Limb (tissue), 2 donors: ENCODE results near the gene TTC34.

Experiments
- DNase-seq, 2 donors: peaks; one replicate each; pipeline ENCODE4 v3.0.0-alpha.2; 2016; ENCODE audit errors: extremely low spot score in 2 of 2

TTC34 gene

DNA sequence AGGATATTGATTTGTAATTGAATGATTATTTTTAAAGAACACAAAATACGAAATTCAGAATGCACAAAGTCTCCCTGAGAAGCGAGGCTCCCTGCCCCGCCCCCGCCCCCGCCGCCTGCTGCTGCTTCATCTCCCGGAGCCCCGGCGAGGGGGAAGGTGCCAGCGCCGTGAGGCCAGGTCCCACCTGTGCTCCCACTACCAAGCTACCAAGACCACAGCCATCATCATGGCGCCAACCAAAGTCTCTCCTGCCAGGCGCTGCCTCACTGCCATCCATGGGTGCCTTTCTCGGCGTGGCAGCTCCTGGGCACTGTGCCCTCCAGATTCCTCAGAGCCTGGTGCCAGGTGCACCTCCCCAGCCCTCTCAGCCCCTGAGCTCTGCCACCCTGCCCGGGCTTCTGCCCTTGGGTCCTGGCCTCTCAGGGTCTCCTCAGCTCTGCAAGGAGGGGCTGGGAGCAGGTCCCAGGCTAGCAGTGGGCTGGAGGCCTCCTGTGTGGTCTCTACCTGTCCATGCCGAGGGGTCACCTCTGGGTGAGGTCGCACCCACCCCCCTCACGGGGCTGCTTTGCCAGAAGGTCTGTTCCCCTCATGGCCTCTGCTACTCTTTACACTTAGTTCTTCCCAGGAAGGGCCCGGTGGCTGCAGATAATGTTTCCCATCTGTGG, 29.4 kb upstream of the TTC34 start:
- DNase-seq, result no peak

DNA sequence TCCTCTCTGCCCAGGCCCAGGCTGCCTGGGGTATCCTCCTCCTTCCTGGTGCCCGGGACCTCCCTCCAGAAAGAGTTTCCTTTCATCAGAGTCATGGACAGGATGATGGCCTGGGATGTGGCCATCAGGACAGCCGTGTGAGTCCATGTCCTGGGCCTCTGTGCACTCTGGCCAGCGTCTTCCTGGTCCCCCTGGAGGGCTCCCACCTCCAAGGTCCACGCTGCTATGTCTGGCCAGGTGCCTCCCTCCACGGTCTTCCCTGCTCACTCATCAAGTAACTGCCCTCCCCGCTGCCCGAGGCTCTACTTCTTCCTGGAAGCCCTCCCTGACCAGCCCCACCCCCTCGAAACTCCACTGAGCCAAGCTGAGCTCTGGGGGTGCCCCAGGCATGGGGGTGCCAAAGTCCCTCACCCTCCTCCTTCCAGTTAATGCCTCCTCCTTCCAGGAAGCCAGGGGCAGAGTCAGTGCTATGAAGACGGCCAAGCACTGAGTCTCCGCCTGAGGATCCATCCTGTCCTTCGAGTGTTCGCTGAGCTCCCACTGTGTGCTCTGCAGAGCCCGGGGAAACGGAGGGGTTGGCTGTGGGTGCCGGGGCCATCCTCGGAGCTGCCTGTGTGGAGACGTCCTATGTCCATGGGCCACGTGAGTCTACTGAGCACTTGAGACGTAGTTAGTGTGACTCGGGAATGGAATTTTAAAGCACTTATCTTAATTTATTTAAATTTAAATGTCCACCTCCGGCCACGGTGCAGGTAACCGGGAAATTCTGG, 28.5 kb upstream of the TTC34 start:
- no peak for DNase-seq

DNA sequence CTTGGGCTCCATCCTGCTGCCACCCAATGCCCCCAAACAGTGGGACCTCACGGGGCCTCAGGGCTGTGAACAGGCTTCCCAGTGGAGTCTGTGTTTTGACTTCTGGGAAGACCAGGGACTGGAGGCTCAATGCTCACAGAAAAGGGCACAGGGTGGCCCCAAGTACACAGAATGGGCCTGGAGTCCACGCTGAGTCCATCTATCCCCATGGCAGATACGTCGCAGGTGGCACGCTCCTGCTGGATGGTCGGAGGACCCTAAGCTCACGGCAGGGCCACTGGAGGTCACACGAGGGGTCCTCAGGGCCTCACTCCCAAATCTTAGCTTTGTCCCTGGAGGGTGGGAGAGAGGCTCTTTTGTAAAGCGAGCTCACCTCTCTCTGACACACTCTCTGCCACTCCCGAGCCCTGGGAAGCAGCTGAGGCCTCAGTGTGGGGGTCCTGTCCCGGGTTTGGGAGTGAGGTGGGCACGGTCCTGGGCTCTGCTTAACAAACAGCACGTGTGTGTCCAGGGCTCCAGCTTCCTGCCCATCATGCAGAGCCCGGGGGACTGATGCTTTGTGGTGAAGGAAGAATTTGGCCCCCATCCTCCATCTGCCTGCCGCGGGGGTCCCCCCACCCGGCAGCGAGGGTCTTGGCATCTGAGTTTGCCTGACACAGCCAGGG, 27.2 kb upstream of the TTC34 start:
- DNase-seq, result peak in 1 of 2 donors; percentile 16

DNA sequence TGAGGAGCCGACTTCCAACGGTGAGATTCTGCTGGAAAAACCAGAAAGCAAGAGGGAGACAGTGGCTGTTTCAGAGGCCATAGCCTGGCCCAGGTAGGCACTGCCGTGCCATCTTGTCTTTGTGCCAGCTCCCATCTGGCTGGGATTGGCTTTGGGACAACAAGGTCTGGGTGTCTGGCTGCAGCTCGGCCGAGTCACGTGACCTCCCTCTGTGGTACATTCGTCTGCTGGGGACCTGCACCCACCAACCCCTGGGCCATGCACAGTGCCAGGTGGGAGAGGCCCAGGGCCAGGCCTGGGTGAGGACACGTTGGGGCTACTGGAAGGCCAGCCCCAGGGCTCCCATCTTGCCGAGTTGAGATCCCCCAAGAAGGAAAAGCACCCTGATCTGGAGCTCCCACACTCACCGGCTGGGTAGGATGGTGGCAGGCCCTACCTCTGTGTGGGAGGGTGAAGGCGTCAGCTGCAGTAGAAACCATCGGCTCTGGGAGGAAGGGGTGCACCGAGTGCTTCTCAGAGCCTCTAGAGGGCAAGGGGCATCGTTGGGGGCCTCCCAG, 25.3 kb upstream of the TTC34 start:
- DNase-seq, result no peak

DNA sequence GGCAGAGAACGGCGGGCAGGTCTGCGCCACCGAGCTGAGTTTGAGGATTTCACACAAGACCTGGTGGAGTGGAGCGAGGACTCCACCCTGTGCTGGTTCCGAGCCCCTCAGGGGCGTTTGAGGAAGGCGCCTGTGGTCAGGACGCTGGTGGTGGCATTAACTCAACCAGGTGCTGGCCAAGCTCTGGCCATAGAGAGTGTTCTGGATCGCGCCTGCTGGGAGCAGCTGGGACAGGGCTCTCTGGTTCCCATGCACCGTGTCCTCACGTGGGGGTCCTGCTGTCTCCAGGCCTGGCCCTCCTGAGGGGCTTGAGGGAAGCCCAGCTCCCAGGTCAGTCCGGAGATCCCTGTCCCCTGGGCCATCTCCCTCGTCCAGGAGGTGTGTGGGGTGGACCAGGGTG, 24.8 kb upstream of the TTC34 start:
- DNase-seq, result no peak

DNA sequence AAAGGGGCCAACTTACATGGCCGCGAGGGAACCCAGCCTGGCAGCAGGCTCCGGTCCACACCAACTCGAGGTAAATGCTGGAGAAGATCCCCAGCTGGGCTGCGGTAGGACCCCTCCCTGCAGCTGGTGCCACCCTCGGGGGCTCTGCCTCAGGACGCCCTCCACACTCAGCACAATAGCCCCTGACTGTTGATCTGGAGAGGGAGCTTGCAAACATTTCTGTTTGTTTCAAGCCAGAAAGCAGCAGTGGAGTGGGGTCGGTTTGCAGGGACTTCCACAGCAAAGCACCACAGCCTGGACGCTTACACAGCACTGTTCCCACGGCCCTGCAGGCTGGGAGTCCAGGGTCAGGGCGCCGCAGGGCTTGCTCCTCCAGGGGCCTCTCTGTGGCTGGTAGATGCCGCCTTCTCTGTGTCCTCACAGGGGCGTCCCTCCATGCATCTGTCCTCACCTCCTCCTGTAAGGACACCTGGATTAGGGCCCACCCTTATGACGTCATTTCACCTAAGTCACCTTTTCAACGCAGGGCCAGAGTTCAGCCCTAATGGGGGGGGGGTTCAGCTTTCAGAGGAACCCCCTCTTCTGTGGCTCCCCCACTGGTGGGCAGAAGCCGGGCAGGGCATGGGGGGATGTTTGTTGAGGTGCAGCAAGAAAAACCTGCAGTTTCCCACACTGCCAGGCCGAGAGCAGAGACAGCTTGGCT, 24.1 kb upstream of the TTC34 start:
- no peak for DNase-seq

DNA sequence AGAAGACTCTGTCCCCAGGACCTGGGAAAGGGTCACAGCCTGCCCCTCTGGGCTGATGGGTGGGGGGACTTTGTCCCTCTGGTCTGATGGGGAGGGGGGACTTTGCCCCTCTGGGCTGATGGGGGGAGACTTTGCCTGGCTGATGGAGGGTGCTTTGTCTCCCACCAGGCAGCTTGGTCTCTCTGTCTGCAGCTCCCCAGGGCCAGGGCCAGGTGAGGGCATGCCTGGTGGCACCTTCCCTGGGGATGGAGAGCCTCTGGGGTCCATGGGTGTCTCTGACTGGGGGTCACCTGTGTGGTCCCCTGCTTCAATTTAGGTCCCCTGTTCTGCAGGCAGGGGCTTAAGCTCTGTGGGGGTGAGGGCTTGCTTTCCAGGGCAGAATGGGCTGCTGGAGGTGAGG, 23.5 kb upstream of the TTC34 start:
- no peak for DNase-seq

DNA sequence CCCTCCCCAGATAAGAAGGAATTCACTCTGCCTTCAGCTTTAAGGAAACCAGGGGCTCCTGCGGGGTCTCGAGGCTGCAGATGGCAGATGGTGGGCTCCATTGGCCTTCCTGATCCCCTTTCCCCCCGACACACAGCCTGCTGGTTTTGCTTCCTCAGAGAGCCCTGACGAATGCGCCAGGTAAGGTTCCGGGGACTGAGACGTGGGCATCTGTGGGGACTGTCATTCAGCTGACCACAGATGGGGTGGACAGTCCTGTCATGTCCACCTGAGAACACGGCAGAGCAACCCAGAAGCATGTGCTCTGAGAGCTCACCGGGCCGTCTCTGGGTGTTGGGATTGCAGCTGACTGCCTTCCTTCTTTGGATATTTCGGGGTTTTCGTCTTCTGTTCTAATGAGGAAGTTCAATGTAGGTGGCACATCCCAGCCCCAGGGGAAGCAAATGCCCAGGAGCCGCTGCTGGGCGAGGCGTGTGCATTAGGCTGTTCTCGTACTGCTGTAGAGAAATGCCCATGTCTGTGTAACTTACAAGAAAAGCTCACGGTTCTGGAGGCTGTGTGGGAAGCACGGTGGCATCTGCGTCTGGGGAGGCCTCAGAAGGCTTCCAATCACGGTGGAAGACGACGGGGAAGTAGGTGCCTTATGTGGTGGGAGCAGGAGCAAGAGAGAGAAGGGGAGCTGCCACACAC, 22.6 kb upstream of the TTC34 start:
- DNase-seq, result no peak

DNA sequence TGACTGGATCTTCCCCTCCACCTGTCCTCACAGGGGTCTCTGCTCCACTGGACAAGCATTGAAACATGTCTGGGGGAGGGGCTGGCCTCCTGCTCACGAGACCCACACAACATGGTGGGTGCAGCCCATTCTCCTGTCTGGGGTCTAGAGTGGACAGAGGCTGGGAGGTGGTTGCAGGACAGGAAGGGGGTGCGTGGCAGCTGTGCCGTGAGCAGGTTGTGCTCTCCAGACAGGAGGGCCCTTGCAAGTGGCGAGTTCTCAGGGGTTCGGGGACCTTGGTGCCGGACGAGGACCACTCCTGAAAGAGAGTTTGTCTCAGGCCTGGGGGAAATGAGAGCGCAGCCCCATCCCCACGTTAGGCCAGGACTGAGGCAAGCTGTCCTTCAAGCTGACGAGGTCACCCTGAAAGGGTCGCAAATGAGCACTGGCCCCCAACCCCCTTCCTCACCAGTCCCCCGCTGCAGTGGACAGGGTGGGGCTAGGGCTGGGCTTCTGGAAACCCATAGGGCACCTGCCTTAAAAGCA, 21.2 kb upstream of the TTC34 start:
- no peak for DNase-seq

DNA sequence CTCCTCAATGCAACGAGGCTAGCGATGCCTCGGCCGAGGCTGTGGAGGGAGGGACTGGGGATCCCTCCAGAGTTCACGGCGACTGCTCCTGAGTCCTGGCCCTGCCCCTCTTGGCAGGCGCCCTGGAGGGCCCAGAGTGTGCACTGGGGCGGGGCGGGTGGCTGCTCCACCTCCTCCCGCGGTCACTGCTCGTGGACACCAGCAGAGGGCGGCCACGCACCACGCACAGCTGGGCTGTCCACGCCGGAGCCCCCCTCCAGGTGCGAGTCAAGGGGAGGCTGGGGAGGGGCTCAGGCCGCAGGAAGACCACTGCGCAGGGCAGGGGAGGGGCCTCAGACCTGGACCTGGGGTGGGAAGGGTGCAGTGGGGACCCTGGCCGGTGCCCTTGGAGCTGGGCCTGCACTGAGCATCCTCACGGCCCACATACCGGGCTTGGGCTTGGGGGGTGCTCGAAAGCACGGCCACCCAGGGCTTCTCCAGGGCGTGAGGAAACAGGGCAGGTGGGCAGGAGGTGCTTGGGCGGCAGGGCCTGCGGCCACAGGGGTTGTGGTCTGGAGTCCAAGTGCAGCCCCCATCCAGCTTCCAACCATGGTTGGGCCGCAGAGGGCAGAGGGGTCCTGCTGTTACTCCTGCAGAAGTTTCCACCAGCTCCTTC, 20.6 kb upstream of the TTC34 start:
- DNase-seq, result peak; percentile 39 to 80

DNA sequence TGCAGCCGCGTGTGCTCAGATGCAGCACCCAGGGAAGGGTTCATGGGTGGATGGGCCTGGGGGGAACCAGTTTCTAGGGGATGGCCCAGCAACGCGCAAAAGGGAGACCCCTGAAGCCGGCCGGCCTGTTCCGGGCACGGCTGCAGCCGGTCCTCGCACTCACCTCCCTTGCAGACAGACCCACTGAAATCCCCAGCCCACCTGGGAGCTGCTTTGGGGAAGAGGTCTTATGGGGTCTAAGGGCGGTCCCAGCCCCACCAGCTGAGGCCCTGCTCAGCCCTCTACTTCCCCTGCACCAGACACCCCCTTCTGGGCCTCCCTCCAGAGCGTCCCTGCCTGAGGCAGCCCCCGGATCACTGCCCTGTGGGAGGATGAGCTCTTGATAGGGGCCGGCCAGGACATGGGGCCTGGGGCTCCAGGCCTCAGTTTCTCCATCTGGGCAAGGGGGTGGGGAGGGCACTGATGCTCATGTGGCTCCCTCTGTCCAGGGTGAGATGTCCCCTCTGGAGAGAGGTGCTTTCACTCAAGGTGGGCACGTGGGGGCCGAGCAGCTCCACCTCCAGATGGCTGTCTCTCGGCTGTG, 20.0 kb upstream of the TTC34 start:
- DNase-seq, result no peak

DNA sequence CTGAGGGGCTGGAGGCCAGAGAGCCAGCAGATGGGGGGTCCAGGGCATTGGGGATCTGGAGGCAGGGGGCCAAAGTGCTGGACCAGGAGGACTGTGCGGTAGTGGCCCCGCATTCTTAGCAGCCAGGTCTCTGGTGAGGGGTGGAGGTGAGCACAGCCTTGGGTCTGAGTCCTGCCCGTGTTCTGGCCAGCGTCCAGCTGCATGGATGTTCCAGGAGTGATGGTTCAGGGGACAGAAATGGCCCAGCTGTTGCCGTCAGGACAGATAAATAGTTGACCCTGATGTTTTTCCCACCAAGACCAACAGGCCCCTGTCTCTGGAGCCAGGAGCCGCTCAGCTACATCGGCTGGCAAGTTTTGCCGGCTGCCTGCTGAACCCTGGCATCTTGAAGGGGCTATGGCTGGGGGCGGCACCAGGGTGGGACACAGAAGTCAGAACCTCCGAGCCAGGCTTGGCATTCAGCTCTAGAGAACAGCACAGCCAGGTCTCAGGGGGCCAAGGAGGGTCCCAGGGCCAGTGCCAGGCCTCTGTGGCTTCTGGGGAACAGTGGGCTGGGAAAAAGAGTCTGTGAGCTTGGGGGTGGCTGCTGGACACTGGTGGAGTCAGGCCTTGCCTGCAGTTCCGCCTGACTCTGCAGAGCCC, 19.4 kb upstream of the TTC34 start:
- no peak for DNase-seq

DNA sequence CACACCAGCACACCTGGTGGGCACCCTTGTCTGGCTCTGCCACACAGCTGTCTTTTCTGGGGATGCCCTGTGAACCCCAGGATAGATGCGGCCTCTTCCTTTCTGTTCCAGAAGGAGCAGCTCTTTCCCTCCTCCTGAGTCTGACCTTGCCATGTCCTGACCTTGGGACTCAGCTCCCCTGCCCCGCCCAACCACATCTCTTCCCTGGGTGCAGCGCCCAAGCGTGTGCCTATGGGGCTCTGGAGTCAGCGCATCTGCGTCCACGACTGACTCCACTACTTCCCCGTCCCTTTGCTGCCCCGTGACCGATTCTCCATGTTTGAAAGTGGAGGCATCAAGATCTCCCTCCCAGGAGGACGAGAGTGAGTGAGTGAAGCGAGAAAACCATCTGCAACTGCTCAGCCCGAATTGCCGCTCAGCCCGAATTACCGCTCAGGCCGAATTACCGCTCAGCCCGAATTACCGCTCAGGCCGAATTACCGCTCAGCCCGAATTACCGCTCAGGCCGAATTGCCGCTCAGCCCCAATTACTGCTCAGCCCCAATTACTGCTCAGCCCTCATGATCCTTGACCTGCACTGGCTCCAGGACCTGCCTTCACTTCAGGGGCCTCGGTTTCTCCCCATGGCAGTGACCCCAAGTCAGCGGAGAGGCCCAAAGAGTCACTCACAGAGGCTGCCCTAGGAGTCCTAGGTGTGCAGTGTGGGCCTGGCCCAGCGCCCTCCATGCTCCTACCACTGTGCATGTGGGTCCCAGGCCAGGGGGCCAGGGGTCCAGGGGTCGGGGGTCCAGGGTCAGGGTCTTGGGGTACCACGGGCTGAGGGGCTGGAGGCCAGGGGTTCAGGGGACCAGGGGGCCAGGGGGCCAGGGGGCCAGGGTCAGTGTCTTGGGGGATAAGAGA, 18.6 kb upstream of the TTC34 start:
- no peak for DNase-seq

DNA sequence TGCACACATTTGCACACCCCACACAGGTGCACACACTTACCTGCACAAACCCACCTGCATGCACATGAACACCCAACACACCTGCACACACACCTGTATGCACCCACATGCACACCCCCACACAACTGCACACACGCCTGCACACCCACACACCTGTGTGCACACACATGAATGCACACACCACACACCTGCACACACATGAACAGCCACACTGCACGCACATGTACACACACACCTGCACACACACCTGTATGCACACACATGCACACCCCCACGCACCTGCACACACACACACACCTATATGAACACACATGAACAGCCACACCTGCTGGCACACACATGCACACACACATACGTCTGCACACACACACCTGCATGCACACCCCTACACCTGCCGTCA, 17.9 kb upstream of the TTC34 start:
- DNase-seq, result no peak

DNA sequence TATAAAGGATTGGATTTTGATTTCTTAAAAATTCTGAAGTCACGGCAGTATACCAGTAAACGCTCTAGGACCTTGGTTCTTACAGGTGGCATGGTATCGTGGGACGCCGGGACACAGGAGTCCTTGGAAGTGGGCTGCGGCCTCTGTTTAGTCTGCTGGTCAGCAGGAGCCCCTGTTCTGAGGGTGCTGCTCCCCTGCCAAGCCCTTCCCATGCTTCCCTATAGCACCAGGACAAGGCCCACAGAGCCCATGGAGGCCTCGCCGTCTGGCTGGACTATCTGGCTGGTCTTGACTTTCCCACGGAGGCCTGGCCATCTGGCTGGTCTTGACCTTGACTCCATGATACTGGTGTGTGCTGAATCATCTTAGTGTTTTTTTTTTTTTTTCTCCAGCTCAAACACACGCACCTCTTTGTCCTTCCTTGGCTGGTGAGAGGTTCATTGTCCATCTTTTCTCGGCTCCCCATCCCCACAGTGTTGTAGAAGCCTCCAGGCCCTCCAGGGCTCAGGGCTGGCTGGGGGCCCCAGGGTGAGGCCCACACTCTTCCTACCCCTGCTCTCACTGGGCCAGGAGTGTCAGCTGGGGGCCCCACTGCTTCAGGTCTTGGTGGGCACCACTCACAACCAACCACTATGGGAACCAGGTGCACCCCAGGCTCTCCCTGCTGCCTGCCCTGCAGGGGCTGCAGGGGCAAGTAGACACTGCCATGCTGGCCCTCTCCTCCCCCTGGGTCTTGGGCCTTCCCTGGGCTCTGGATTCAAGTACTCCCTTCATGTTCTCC, 16.5 kb upstream of the TTC34 start:
- DNase-seq, result no peak

DNA sequence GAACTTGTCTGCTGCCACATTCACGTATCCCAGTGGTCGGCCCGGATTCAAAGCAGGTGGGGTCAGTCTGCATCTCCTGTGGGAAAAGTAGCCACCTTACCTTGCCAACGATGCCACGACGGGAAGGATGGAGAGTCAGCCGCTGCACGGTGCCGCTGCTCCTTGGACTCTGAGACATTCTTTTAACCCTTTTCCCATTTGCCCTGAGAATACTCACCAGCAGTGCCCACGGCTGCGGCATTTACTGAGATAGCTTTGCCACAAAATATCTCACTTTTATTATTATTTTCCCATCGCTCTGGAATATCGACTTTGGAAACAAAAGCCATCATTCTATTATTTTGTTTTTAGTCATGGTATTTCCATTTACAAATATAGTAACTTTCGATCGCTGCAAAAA, 15.3 kb upstream of the TTC34 start:
- no peak for DNase-seq

DNA sequence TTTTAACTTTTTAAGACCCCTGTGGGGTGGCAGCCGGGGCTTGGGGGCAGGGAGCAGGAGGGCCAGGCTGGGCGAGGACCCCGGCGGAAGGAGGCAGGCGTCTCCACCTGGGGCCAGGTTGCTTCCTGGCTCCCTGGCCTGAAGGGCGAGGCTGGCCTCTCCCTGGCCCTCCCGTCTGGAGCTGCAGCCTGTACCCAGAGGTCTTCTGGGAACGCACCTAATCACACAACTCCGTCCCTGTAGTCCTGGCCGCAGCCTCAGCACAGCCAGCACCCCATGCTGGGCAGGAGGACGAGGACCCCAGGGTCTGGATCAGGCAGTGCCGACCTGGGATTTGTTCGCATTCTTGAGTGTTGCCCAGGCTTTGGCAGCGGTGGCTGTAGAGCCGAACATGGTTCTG, 14.1 kb upstream of the TTC34 start:
- no peak for DNase-seq
